HepG2 (cell line): ENCODE results near the gene THSD4. TPM values are rescaled to one million over a fixed set of nuclear protein-coding genes. Genes with fewer than 3 reads are reported as not detected.

Experiments
- ATAC-seq: fragments of 200-7000 bp; cut with Tn5 transposase; 3 replicates; pipeline ENCODE4 v1.9.1; 2020; ENCODE audit warnings: mild to moderate bottlenecking, moderate library complexity
- BruUV-seq: library from RNA; stranded (reverse); fragments of 400-500 nt; replicated peaks from 2 replicates; lab custom pipeline; 2021; lab: Mats Ljungman, UMichigan
- CTCF ChIA-PET: fragments of 300-600 bp; formaldehyde crosslinking; extraction: SDS; loops from one replicate; lab custom pipeline; 2021; ENCODE audit warnings: low total read pairs, inconsistent platforms, low intra/inter-chr PET ratio; lab: Yijun Ruan, JAX
- POLR2A ChIA-PET: fragments of 350-600 bp; sonication (Branson Sonifier 250); formaldehyde crosslinking; loops from one replicate; lab custom pipeline; 2020; ENCODE audit warnings: antibody characterized with exemption, inconsistent platforms; lab: Yijun Ruan, JAX
- DNase-seq: peaks from one replicate; pipeline ENCODE4 v3.0.0-alpha.2; 2015; ENCODE audit warnings: low spot score
- FAIRE-seq: peaks from 3 replicates; lab custom pipeline; 2011; peaks lifted over from hg19 to GRCh38; lab: Jason Lieb, UNC
- H2AFZ ChIP-seq: one replicate; pipeline ENCODE4 v1.6.1; 2011; ENCODE audit warnings: low read length, inconsistent platforms
- H3K27ac ChIP-seq: fragments of 300-600 bp; 3 replicates; pipeline ENCODE4 v1.8.0; 2011; ENCODE audit warnings: mixed run types, mild to moderate bottlenecking, mixed read lengths, low read length, inconsistent platforms; ENCODE audit not compliant: insufficient read depth; ENCODE audit errors: extremely low read length
- H3K27me3 ChIP-seq, 2 experiments: fragments of 200-600 bp in 1 of 2; 2 replicates in 1 of 2; 3 replicates in 1 of 2; pipeline versions ENCODE4 v1.6.0 to v1.8.0; 2011; ENCODE audit warnings: low read length in 2 of 2, mild to moderate bottlenecking in 2 of 2, moderate library complexity in 2 of 2, inconsistent platforms in 1 of 2; ENCODE audit not compliant: insufficient read depth in 2 of 2, control insufficient read depth in 1 of 2
- H3K36me3 ChIP-seq, 2 experiments: fragments of 200-600 bp in 1 of 2; replicated peaks in 1 of 2; 2 replicates in 1 of 2; 3 replicates in 1 of 2; pipeline versions ENCODE4 v1.5.1 to v1.8.0; 2011; ENCODE audit warnings: low read length in 2 of 2, inconsistent platforms in 1 of 2; ENCODE audit not compliant: insufficient read depth in 2 of 2, control insufficient read depth in 1 of 2
- H3K4me1 ChIP-seq: 2 replicates; pipeline ENCODE4 v1.5.1; 2012; ENCODE audit warnings: low read length, inconsistent platforms; ENCODE audit not compliant: insufficient read depth
- H3K4me2 ChIP-seq: 2 replicates; pipeline ENCODE4 v1.6.0; 2011; ENCODE audit warnings: low read depth, low read length, inconsistent platforms
- H3K4me3 ChIP-seq, 3 experiments: fragments of 200-600 bp in 1 of 3; sonication (generic), shearing (Covaris generic) in 1 of 3; replicated peaks in 1 of 3; 2 replicates each; pipeline ENCODE4 v1.5.1; 2011 to 2016; ENCODE audit warnings: low read length in 3 of 3, inconsistent platforms in 2 of 3, low read depth in 2 of 3, mild to moderate bottlenecking in 2 of 3, control low read depth in 1 of 3, mixed read lengths in 1 of 3; ENCODE audit not compliant: insufficient read depth in 1 of 3
- H3K79me2 ChIP-seq: one replicate; pipeline ENCODE4 v1.6.1; 2011; ENCODE audit warnings: low read length, inconsistent platforms; ENCODE audit not compliant: insufficient read depth
- H3K9ac ChIP-seq: 2 replicates; pipeline ENCODE4 v1.6.0; 2011; ENCODE audit warnings: mild to moderate bottlenecking, low read depth, low read length, inconsistent platforms; ENCODE audit not compliant: insufficient read depth
- H3K9me3 ChIP-seq: 2 replicates; pipeline ENCODE4 v1.5.1; 2012; ENCODE audit warnings: mild to moderate bottlenecking, low read length
- H4K20me1 ChIP-seq: 2 replicates; pipeline ENCODE4 v1.6.0; 2011; ENCODE audit warnings: inconsistent platforms, mild to moderate bottlenecking, low read length, moderate library complexity; ENCODE audit not compliant: insufficient read depth
- HNRNPL ChIP-seq: fragments of 200-400 bp; formaldehyde crosslinking; IDR thresholded peaks from 2 replicates; pipeline ENCODE4 v1.6.1; 2017; ENCODE audit warnings: mild to moderate bottlenecking, low read depth, low read length
- MAFF ChIP-seq: IDR thresholded peaks from 2 replicates; pipeline ENCODE4 v1.6.1; 2011; ENCODE audit warnings: low read depth, low read length, improper control_type of control experiment
- MED8 ChIP-seq: sonication (generic); formaldehyde crosslinking; IDR thresholded peaks from 2 replicates; pipeline ENCODE4 v1.8.1; 2023; ENCODE audit warnings: mild to moderate bottlenecking, missing genetic modification reagents; ENCODE audit not compliant: insufficient replicate concordance
- MIER2 ChIP-seq: IDR thresholded peaks from 2 replicates; pipeline ENCODE4 v1.6.1; 2016; ENCODE audit warnings: missing biosample characterization, missing genetic modification reagents
- NFKBIZ ChIP-seq: IDR thresholded peaks from 2 replicates; pipeline ENCODE4 v1.6.1; 2018; ENCODE audit warnings: missing genetic modification reagents, missing compliant biosample characterization
- NFYB ChIP-seq: sonication (generic); formaldehyde crosslinking; IDR thresholded peaks from 2 replicates; pipeline ENCODE4 v1.4.0; 2020; ENCODE audit warnings: missing genetic modification reagents
- NR2F2 ChIP-seq: IDR thresholded peaks from 2 replicates; pipeline ENCODE4 v1.6.1; 2012; ENCODE audit warnings: low read depth, inconsistent platforms, borderline replicate concordance
- SP5 ChIP-seq: IDR thresholded peaks from 2 replicates; pipeline ENCODE4 v1.6.1; 2016; ENCODE audit warnings: low read depth, borderline replicate concordance
- ZBTB42 ChIP-seq: sonication (generic); formaldehyde crosslinking; IDR thresholded peaks from 2 replicates; pipeline ENCODE4 v1.5.0; 2020; ENCODE audit warnings: mild to moderate bottlenecking, missing genetic modification reagents
- ZFP90 ChIP-seq: sonication (generic); formaldehyde crosslinking; IDR thresholded peaks from 2 replicates; pipeline ENCODE4 v1.8.0; 2022; ENCODE audit warnings: missing genetic modification reagents, mild to moderate bottlenecking, inconsistent platforms, borderline replicate concordance
- ZIK1 ChIP-seq: sonication (generic); formaldehyde crosslinking; IDR thresholded peaks from 2 replicates; pipeline ENCODE4 v1.5.0; 2020; ENCODE audit warnings: mild to moderate bottlenecking, low read depth, missing genetic modification reagents, borderline replicate concordance
- ZNF431 ChIP-seq: sonication (generic); formaldehyde crosslinking; IDR thresholded peaks from 2 replicates; pipeline ENCODE4 v1.9.0; 2022; ENCODE audit warnings: missing genetic modification reagents, low read depth, mild to moderate bottlenecking, borderline replicate concordance
- ZNF432 ChIP-seq: sonication (generic); formaldehyde crosslinking; IDR thresholded peaks from 2 replicates; pipeline ENCODE4 v1.5.0; 2020; ENCODE audit warnings: missing genetic modification reagents, mild to moderate bottlenecking, borderline replicate concordance
- WGBS: methylation state at CpG from one replicate; pipeline ENCODE4 v1.1.6; 2017; ENCODE audit warnings: low lambda C conversion rate; 5-methylcytosine and 5-hydroxymethylcytosine counted together
- in situ Hi-C: cut with HindIII; loops from 2 replicates; pipeline ENCODE4 v1.10.0; 2017; ENCODE audit warnings: low pct_unique_long_range_greater_than_20kb; ENCODE audit not compliant: extremely low pct_ligation_motif_present
- intact Hi-C: fragments of 100-400 bp; cut with micrococcal nuclease; formaldehyde crosslinking; loops from one replicate; pipeline ENCODE4 v1.10.0; 2022; ENCODE audit not compliant: unreplicated experiment
- polyA plus RNA-seq, 8 experiments: library from polyadenylated mRNA; depleted of rRNA in 3 of 8; stranded (reverse) in 7 of 8; unstranded in 1 of 8; fragments of >200 nt; fragmentation: Illumina TruSeq in 4 of 8; extraction: Trizol in 4 of 8; gene quantifications; 2 replicates each; pipeline versions ENCODE4 v1.2.1 to v1.2.3, GENCODE V29; 2011 to 2016; ENCODE audit warnings: low read depth in 4 of 8, missing spikeins in 1 of 8, mixed read lengths in 1 of 8; ENCODE audit not compliant: insufficient read depth in 1 of 8
- total RNA-seq, 5 experiments: library from RNA; depleted of rRNA; stranded (reverse); fragments of >200 nt; fragmentation: Illumina TruSeq; extraction: Trizol; gene quantifications; 2 replicates each; pipeline ENCODE4 v1.2.3, GENCODE V29; 2016; ENCODE audit warnings: low read depth in 1 of 5
- TF ChIP-seq, protein P1 (sequence below): sonication (generic); formaldehyde crosslinking; IDR thresholded peaks from 2 replicates; pipeline ENCODE4 v1.9.0; 2021; ENCODE audit warnings: missing genetic modification reagents, borderline replicate concordance
- TF ChIP-seq, protein P2 (sequence below), 2 experiments: sonication (generic) in 1 of 2; formaldehyde crosslinking in 1 of 2; IDR thresholded peaks; 2 replicates each; pipeline versions ENCODE4 v1.5.1 to v1.6.1; 2011 to 2020; ENCODE audit warnings: borderline replicate concordance in 1 of 2, low read depth in 1 of 2, low read length in 1 of 2, mild to moderate bottlenecking in 1 of 2, missing genetic modification reagents in 1 of 2, moderate library complexity in 1 of 2
- TF ChIP-seq, protein P3 (sequence below): sonication (generic); formaldehyde crosslinking; IDR thresholded peaks from 2 replicates; pipeline ENCODE4 v1.5.0; 2020; ENCODE audit warnings: missing genetic modification reagents
- TF ChIP-seq, protein P4 (sequence below): sonication (generic); formaldehyde crosslinking; IDR thresholded peaks from 2 replicates; pipeline ENCODE4 v1.5.0; 2020; ENCODE audit warnings: missing genetic modification reagents

Gene THSD4
- total and polyA plus RNA-seq, 2 of the 13 experiments (the other 11 are each of a cell fraction or from before 2014, with no cell fraction given): 0.07 to 0.21 TPM

DNA sequence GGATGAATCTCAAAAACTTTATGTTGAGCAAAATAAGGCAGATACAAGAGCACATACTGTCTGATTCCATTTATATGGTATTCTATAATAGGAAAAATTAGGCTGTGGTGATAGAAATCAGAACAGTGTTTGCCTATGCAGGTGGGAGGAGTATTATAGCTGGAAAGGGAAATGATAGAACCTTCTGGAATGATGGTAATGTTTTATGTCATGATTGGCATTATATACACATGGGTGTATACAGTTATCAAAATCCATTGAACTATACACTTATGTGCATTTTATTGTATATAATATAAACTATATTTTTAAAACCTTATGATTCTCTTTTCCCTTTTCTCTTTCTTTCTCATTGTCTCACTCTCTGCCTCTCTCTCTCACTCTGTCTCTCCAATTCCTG, 156.1 kb downstream of the THSD4 start (continued):
- TF ChIP-seq, protein P1, sequence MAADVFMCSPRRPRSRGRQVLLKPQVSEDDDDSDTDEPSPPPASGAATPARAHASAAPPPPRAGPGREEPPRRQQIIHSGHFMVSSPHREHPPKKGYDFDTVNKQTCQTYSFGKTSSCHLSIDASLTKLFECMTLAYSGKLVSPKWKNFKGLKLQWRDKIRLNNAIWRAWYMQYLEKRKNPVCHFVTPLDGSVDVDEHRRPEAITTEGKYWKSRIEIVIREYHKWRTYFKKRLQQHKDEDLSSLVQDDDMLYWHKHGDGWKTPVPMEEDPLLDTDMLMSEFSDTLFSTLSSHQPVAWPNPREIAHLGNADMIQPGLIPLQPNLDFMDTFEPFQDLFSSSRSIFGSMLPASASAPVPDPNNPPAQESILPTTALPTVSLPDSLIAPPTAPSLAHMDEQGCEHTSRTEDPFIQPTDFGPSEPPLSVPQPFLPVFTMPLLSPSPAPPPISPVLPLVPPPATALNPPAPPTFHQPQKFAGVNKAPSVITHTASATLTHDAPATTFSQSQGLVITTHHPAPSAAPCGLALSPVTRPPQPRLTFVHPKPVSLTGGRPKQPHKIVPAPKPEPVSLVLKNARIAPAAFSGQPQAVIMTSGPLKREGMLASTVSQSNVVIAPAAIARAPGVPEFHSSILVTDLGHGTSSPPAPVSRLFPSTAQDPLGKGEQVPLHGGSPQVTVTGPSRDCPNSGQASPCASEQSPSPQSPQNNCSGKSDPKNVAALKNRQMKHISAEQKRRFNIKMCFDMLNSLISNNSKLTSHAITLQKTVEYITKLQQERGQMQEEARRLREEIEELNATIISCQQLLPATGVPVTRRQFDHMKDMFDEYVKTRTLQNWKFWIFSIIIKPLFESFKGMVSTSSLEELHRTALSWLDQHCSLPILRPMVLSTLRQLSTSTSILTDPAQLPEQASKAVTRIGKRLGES (CRISPR knock-in tag): no peak
- TF ChIP-seq ZFP90 (CRISPR knock-in tag) (no peak), ZNF431 (CRISPR knock-in tag) (no peak), MAFF (no peak), NFKBIZ (CRISPR knock-in tag) (no peak)

DNA sequence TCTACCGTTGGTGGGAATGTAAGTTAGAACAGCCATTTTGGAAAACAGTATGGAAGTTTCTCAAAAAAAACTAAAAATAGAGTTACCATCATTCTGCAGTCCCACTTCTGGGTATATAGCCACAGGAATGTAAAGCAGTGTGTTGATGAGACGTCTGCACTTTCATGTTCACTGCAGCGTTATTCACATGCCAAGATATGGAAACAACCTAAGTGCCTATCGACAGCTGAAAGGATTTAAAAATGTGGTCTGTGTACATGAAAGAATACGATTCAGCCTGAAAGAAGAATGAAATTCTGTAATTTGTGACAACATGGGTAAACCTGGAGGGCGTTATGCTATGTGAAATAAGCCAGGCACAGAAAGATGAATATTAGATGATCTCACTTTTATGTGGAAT, 157.7 kb downstream of the THSD4 start:
- Histone ChIP-seq H3K27ac (no peak overlapping the region), H3K36me3 (no peaks in the 10 kb centered on the region), H3K9me3 (no peaks in the 10 kb centered on the region), H3K4me3 (no peak overlapping the region), H2AFZ (no peak overlapping the region), H3K4me1 (no peaks in the 10 kb centered on the region), H3K4me2 (no peak overlapping the region), H4K20me1 (no peaks in the 10 kb centered on the region), H3K9ac (no peak overlapping the region), H3K79me2 (no peaks in the 10 kb centered on the region), H3K27me3 (no peaks in the 10 kb centered on the region)
- WGBS: 41% methylated on average over 6 of the region's 6 CpGs
- no peak for FAIRE-seq
- in situ Hi-C loops (no loop called here), intact Hi-C loops (no loop called here)
- DNase-seq: no peak
- ChIA-PET POLR2A (no interaction called here), CTCF (no interaction called here)
- BruUV-seq: no TSS peak
- no peak for ATAC-seq
- TF ChIP-seq HNRNPL: no peak
- no peak for TF ChIP-seq SP5
- TF ChIP-seq, protein P2, sequence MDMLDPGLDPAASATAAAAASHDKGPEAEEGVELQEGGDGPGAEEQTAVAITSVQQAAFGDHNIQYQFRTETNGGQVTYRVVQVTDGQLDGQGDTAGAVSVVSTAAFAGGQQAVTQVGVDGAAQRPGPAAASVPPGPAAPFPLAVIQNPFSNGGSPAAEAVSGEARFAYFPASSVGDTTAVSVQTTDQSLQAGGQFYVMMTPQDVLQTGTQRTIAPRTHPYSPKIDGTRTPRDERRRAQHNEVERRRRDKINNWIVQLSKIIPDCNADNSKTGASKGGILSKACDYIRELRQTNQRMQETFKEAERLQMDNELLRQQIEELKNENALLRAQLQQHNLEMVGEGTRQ (IDR thresholded peaks at IDR 0.05; ENCODE audit: low read depth, low read length): no peak
- TF ChIP-seq, protein P2 (CRISPR knock-in tag; IDR thresholded peaks at IDR 0.05; ENCODE audit: borderline replicate concordance): no peak
- TF ChIP-seq ZNF432: no peak
- TF ChIP-seq, protein P3, sequence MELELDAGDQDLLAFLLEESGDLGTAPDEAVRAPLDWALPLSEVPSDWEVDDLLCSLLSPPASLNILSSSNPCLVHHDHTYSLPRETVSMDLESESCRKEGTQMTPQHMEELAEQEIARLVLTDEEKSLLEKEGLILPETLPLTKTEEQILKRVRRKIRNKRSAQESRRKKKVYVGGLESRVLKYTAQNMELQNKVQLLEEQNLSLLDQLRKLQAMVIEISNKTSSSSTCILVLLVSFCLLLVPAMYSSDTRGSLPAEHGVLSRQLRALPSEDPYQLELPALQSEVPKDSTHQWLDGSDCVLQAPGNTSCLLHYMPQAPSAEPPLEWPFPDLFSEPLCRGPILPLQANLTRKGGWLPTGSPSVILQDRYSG (CRISPR knock-in tag): no peak
- no peak for TF ChIP-seq NFYB
- no peak for TF ChIP-seq MIER2 (CRISPR knock-in tag)
- no peak for TF ChIP-seq NR2F2
- TF ChIP-seq, protein P4, sequence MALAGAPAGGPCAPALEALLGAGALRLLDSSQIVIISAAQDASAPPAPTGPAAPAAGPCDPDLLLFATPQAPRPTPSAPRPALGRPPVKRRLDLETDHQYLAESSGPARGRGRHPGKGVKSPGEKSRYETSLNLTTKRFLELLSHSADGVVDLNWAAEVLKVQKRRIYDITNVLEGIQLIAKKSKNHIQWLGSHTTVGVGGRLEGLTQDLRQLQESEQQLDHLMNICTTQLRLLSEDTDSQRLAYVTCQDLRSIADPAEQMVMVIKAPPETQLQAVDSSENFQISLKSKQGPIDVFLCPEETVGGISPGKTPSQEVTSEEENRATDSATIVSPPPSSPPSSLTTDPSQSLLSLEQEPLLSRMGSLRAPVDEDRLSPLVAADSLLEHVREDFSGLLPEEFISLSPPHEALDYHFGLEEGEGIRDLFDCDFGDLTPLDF: no peak
- TF ChIP-seq MED8: no peak
- no peak for TF ChIP-seq ZIK1 (CRISPR knock-in tag)
- no peak for TF ChIP-seq ZBTB42 (CRISPR knock-in tag)
